OCI-LY1 (cell line): ENCODE measurements around the gene RIN3.

ENCODE experiments used
- H2AFZ ChIP-seq: fragments of 200-600 bp; sonication (generic), shearing (Covaris generic); 2 replicates; pipeline ENCODE4 v1.6.0; 2014; ENCODE audit warnings: antibody characterized with exemption, mild to moderate bottlenecking, low read length
- H3F3A ChIP-seq: fragments of 200-600 bp; sonication (generic), shearing (Covaris generic); 2 replicates; pipeline ENCODE4 v1.6.0; 2014; ENCODE audit warnings: mild to moderate bottlenecking, antibody characterized with exemption, low read length, moderate library complexity; ENCODE audit not compliant: insufficient read depth
- H3K27ac ChIP-seq: fragments of 200-600 bp; sonication (generic); 2 replicates; pipeline ENCODE4 v1.5.1; 2014; ENCODE audit warnings: low read length, mixed run types, mild to moderate bottlenecking, low read depth; ENCODE audit not compliant: poor library complexity, severe bottlenecking
- H3K27me3 ChIP-seq: fragments of 200-600 bp; sonication (generic); 2 replicates; pipeline ENCODE4 v1.6.0; 2014; ENCODE audit warnings: antibody characterized with exemption, mild to moderate bottlenecking, low read length, moderate library complexity; ENCODE audit not compliant: insufficient read depth
- H3K36me3 ChIP-seq: fragments of 200-600 bp; sonication (generic); 2 replicates; pipeline ENCODE4 v1.6.1; 2014; ENCODE audit warnings: mild to moderate bottlenecking, antibody characterized with exemption, low read length, moderate library complexity, mixed read lengths; ENCODE audit not compliant: insufficient read depth
- H3K4me1 ChIP-seq: fragments of 200-600 bp; sonication (generic); 2 replicates; pipeline ENCODE4 v1.5.1; 2014; ENCODE audit warnings: mild to moderate bottlenecking, low read length, moderate library complexity; ENCODE audit not compliant: insufficient read depth, severe bottlenecking
- H3K4me2 ChIP-seq: fragments of 200-600 bp; sonication (generic), shearing (Covaris generic); 2 replicates; pipeline ENCODE4 v1.6.1; 2014; ENCODE audit warnings: low read length
- H3K4me3 ChIP-seq: fragments of 200-600 bp; sonication (generic); 2 replicates; pipeline ENCODE4 v1.5.1; 2014; ENCODE audit warnings: low read length, low read depth, mild to moderate bottlenecking, mixed read lengths; ENCODE audit not compliant: poor library complexity, severe bottlenecking
- H3K79me2 ChIP-seq: fragments of 200-600 bp; shearing (Covaris generic); 2 replicates; pipeline ENCODE4 v1.6.1; 2016; ENCODE audit warnings: mixed run types, low read length, mixed read lengths; ENCODE audit not compliant: insufficient read depth
- H3K9ac ChIP-seq: fragments of 200-600 bp; sonication (generic), shearing (Covaris generic); 2 replicates; pipeline ENCODE4 v1.6.1; 2014; ENCODE audit warnings: mild to moderate bottlenecking, low read length, mixed read lengths
- H3K9me2 ChIP-seq: fragments of 200-600 bp; sonication (generic), shearing (Covaris generic); 2 replicates; pipeline ENCODE4 v1.6.1; 2014; ENCODE audit warnings: low read depth, mild to moderate bottlenecking, low read length, mixed read lengths
- H3K9me3 ChIP-seq: fragments of 200-600 bp; shearing (Covaris generic); 2 replicates; pipeline ENCODE4 v1.6.1; 2014; ENCODE audit warnings: low read length, mixed read lengths
- H4K20me1 ChIP-seq: fragments of 200-600 bp; sonication (generic), shearing (Covaris generic); 2 replicates; pipeline ENCODE4 v1.6.0; 2016; ENCODE audit warnings: mild to moderate bottlenecking, low read length; ENCODE audit not compliant: insufficient read depth
- EZH2 ChIP-seq: fragments of 200-600 bp; sonication (generic), shearing (Covaris generic); IDR thresholded peaks from 2 replicates; pipeline ENCODE4 v1.8.0; 2017; ENCODE audit warnings: borderline replicate concordance, mixed run types, mild to moderate bottlenecking, antibody characterized with exemption, low read length, moderate library complexity, mixed read lengths
- TF ChIP-seq, protein P1 (sequence below): fragments of 200-600 bp; sonication (generic), shearing (Covaris generic); IDR thresholded peaks from 2 replicates; pipeline ENCODE4 v1.5.1; 2017; ENCODE audit warnings: mild to moderate bottlenecking, antibody characterized with exemption, low read length, moderate library complexity, mixed read lengths

Gene RIN3

DNA sequence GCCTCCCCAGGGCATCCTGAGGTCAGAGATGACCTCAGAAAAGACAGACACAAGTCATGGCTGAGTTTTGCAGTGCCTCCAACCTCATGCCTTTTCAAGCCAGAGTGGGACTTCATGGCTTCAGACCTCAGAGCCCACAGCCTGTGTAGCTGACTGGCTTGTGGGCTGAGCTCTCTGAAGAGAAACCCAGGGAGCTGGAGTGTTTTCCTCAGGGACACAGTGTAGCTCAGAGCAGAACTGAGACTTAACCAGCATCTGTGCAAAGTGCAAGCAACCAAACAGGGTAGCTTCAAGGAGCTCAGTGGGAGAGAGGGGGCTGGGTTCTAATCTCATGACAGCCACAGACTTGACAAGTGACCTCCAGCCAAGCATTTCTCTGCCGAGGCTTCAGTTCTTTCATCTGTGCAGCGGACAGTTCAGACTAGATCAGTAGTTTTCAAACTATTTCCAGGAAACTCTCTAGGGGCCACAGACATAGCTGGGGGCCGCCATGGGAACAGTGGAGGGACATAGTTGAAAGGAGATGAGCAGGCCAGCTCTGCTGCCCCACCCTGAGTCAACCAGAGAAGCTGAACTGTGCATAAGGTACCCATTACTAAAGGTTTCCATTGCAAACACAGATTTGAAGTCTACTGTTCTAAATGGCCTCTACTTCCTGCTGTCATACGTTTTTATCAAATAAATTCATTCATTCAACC lies 154.8 kb downstream of the RIN3 start:
- no peak overlapping the region for H3K4me3 ChIP-seq
- H3K4me2 ChIP-seq = no peak overlapping the region

DNA sequence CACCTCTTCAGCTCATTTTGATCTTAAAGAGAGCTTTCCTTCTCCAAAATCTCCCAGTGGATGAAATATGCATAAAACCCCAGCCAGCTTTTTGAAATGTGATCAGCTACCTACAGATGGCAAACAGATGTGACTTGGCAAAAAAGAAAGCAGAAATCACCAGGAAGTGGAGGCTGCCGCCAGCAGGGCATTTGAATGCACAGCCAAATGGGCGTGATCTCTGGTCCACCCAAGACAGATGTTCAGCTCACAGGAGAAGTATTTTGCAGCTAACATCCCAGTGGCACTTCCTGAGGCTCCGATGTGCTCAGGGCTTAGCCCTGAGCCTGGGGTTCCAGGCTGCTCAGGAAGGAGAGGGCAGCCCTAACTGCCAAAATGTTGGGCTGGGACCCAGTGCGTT lies 156.6 kb downstream of the RIN3 start:
- H4K20me1 ChIP-seq = no peaks in the 10 kb centered on the region
- H3K4me1 ChIP-seq = no peaks in the 10 kb centered on the region
- H3K27ac ChIP-seq = no peak overlapping the region
- H3K9ac ChIP-seq = no peak overlapping the region
- H3K9me3 ChIP-seq = no peaks in the 10 kb centered on the region
- no peak overlapping the region for H2AFZ ChIP-seq
- H3K79me2 ChIP-seq = no peaks in the 10 kb centered on the region
- no peaks in the 10 kb centered on the region; the same call in 1 of the 2 replicates for H3K27me3 ChIP-seq
- no peak overlapping the region for H3K4me3 ChIP-seq
- H3K4me2 ChIP-seq = no peak overlapping the region
- no peaks in the 10 kb centered on the region for H3F3A ChIP-seq
- H3K36me3 ChIP-seq = no peaks in the 10 kb centered on the region
- H3K9me2 ChIP-seq = no peaks in the 10 kb centered on the region
- TF ChIP-seq EZH2 = no peak
- TF ChIP-seq, protein P1, sequence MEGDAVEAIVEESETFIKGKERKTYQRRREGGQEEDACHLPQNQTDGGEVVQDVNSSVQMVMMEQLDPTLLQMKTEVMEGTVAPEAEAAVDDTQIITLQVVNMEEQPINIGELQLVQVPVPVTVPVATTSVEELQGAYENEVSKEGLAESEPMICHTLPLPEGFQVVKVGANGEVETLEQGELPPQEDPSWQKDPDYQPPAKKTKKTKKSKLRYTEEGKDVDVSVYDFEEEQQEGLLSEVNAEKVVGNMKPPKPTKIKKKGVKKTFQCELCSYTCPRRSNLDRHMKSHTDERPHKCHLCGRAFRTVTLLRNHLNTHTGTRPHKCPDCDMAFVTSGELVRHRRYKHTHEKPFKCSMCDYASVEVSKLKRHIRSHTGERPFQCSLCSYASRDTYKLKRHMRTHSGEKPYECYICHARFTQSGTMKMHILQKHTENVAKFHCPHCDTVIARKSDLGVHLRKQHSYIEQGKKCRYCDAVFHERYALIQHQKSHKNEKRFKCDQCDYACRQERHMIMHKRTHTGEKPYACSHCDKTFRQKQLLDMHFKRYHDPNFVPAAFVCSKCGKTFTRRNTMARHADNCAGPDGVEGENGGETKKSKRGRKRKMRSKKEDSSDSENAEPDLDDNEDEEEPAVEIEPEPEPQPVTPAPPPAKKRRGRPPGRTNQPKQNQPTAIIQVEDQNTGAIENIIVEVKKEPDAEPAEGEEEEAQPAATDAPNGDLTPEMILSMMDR = no peak

More for the DNA sequence above, 154.8 kb downstream of the RIN3 start:
- no peak for TF ChIP-seq EZH2
- no peaks in the 10 kb centered on the region for H4K20me1 ChIP-seq
- no peak overlapping the region for H3K27ac ChIP-seq
- no peaks in the 10 kb centered on the region for H3F3A ChIP-seq
- no peaks in the 10 kb centered on the region for H3K36me3 ChIP-seq
- H3K27me3 ChIP-seq = no peaks in the 10 kb centered on the region; the same call in 1 of the 2 replicates
- no peaks in the 10 kb centered on the region for H3K9me3 ChIP-seq
- H3K4me1 ChIP-seq = no peaks in the 10 kb centered on the region
- H3K9me2 ChIP-seq = no peaks in the 10 kb centered on the region
- H3K9ac ChIP-seq = no peak overlapping the region
- no peak overlapping the region for H2AFZ ChIP-seq
- H3K79me2 ChIP-seq = no peaks in the 10 kb centered on the region

DNA sequence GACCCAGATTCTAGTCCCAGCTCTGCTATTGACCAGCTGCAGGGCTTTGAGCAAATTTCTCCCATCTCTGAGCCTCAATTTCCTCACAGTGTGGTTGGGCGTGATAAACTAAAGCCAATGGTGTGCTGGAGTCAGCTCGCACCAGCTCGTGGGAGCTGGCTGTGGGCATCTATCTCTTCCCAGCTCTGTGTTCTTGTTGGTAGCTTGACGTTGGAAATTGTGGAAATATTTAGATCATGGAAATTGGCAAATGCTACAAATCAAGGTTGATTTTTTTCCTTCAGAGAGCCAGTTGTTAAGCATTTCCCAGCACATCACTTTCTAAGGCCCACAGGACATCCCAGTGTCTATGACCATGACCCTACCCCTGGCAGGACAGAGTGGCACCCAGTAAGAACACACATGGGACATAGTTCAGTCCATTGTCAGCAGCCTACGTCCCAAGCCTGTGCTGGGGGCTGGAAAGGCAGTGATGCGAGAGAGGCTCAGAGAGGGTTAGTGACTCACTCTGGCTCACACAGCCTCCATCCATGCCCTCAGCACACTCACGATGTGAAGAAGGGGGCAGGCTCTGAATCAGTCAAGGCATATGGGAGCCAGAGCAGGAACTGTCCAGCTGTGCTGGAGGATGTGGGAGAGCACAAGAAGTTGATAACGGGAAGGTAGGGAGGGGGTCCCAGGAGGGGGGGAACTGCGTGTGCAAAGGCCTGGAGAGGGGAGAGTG lies 157.2 kb downstream of the RIN3 start:
- Histone ChIP-seq H4K20me1 (no peaks in the 10 kb centered on the region), H3K9me3 (no peaks in the 10 kb centered on the region), H3K9ac (no peak overlapping the region), H3K79me2 (no peaks in the 10 kb centered on the region), H3K4me3 (no peak overlapping the region), H3K27me3 (no peaks in the 10 kb centered on the region; the same call in 1 of the 2 replicates), H3K4me2 (no peak overlapping the region), H3K36me3 (no peaks in the 10 kb centered on the region), H2AFZ (no peak overlapping the region), H3K27ac (no peak overlapping the region), H3F3A (no peaks in the 10 kb centered on the region), H3K9me2 (no peaks in the 10 kb centered on the region), H3K4me1 (no peaks in the 10 kb centered on the region)
- TF ChIP-seq, protein P1 = no peak
- TF ChIP-seq EZH2 = no peak
